NOMO-1 (cell line): Measurements from ENCODE around the gene ETFA.

Experiments used
- DNase-seq, 2 experiments: peaks; one replicate each; lab custom pipeline; 2025; ENCODE audit not compliant: unreplicated experiment in 2 of 2; lab: John Stamatoyannopoulos, UW

ETFA gene

GRCh38 chr15:76199106-76200082, 111.9 kb downstream of the ETFA start:
- DNase-seq: no peak

GRCh38 chr15:76198456-76199105, 112.7 kb downstream of the ETFA start:
- DNase-seq: no peak

GRCh38 chr15:76197703-76198455, 113.4 kb downstream of the ETFA start:
- DNase-seq: no peak

GRCh38 chr15:76196269-76197231, 114.7 kb downstream of the ETFA start:
- DNase-seq: peak; percentile 77 to 85

- DNase-seq: no peak
These were observed 115.6 kb downstream of the ETFA start for GRCh38 chr15:76195506-76196268.

GRCh38 chr15:76193934-76194333, 117.3 kb downstream of the ETFA start:
- DNase-seq: no peak

- no peak for DNase-seq
These were observed 118.6 kb downstream of the ETFA start for GRCh38 chr15:76192715-76193114.

GRCh38 chr15:76191539-76192244, 119.6 kb downstream of the ETFA start:
- DNase-seq: no peak

- DNase-seq: peak; percentile 57 to 68
These were observed 120.3 kb downstream of the ETFA start for GRCh38 chr15:76190751-76191538.

GRCh38 chr15:76190070-76190564, 121.2 kb downstream of the ETFA start:
- peak in 1 of 2 experiments; percentile 2 for DNase-seq

GRCh38 chr15:76189106-76189505, 122.2 kb downstream of the ETFA start:
- DNase-seq: no peak

GRCh38 chr15:76187163-76187562, 124.1 kb downstream of the ETFA start:
- no peak for DNase-seq

- peak in 1 of 2 experiments; percentile 21 for DNase-seq
These were observed 125.6 kb downstream of the ETFA start for GRCh38 chr15:76185716-76186115.

GRCh38 chr15:76184650-76185035, 126.6 kb downstream of the ETFA start:
- no peak for DNase-seq

GRCh38 chr15:76183930-76184649, 127.2 kb downstream of the ETFA start:
- no peak for DNase-seq

GRCh38 chr15:76181705-76182107, 129.6 kb downstream of the ETFA start:
- DNase-seq: no peak

- DNase-seq: no peak
These were observed 130.9 kb downstream of the ETFA start for GRCh38 chr15:76180321-76180720.
